HepG2 (cell line): ENCODE results near the gene FGF19. TPM values are rescaled to one million over a fixed set of nuclear protein-coding genes. Genes with fewer than 3 reads are reported as not detected.
A peak's percentile ranks its signal among the peaks of the same experiment; 100 is the strongest.

Source experiments
- AGO1 ChIP-seq: fragments of 200-400 bp; formaldehyde crosslinking; IDR thresholded peaks from 2 replicates; pipeline ENCODE4 v1.6.1; 2017; ENCODE audit warnings: mild to moderate bottlenecking, low read depth, low read length, moderate library complexity; ENCODE audit not compliant: poor library complexity, severe bottlenecking
- DNMT1 ChIP-seq: sonication (generic); formaldehyde crosslinking; IDR thresholded peaks from 2 replicates; pipeline ENCODE4 v1.5.1; 2020; ENCODE audit warnings: mild to moderate bottlenecking, missing genetic modification reagents
- DRAP1 ChIP-seq: IDR thresholded peaks from 2 replicates; pipeline ENCODE4 v1.6.1; 2016; ENCODE audit warnings: missing genetic modification reagents, missing compliant biosample characterization
- FOSL2 ChIP-seq: sonication (generic); formaldehyde crosslinking; IDR thresholded peaks from 2 replicates; pipeline ENCODE4 v1.4.0; 2020; ENCODE audit warnings: missing genetic modification reagents
- FOXO1 ChIP-seq: sonication (generic); formaldehyde crosslinking; IDR thresholded peaks from 2 replicates; pipeline ENCODE4 v1.4.0; 2020; ENCODE audit warnings: missing genetic modification reagents
- GPN1 ChIP-seq: sonication (generic); formaldehyde crosslinking; IDR thresholded peaks from 2 replicates; pipeline ENCODE4 v1.5.1; 2020; ENCODE audit warnings: missing genetic modification reagents, borderline replicate concordance
- HBP1 ChIP-seq: IDR thresholded peaks from 2 replicates; pipeline ENCODE4 v1.6.1; 2016; ENCODE audit warnings: low read depth, control low read depth
- KMT2B ChIP-seq: IDR thresholded peaks from 2 replicates; pipeline ENCODE4 v1.6.1; 2016; ENCODE audit warnings: missing genetic modification reagents, missing compliant biosample characterization
- MBNL3 ChIP-seq: fragments of 250-450 bp; sonication (Bioruptor Pico); conservative IDR thresholded peaks from 2 replicates; pipeline ENCODE4 v1.8.0; 2022; ENCODE audit warnings: mild to moderate bottlenecking, inconsistent platforms
- PRMT3 ChIP-seq: sonication (generic); formaldehyde crosslinking; IDR thresholded peaks from 2 replicates; pipeline ENCODE4 v1.8.1; 2022; ENCODE audit warnings: low read depth, mild to moderate bottlenecking, moderate library complexity, missing genetic modification reagents, borderline replicate concordance
- ZNF17 ChIP-seq: sonication (generic); formaldehyde crosslinking; IDR thresholded peaks from 2 replicates; pipeline ENCODE4 v1.5.0; 2020; ENCODE audit warnings: mild to moderate bottlenecking, missing genetic modification reagents
- ZNF224 ChIP-seq: sonication (generic); formaldehyde crosslinking; IDR thresholded peaks from 2 replicates; pipeline ENCODE4 v1.5.0; 2020; ENCODE audit warnings: mild to moderate bottlenecking, missing genetic modification reagents
- ZNF318 ChIP-seq: sonication (generic); formaldehyde crosslinking; IDR thresholded peaks from 2 replicates; pipeline ENCODE4 v1.4.0; 2020; ENCODE audit warnings: mild to moderate bottlenecking, missing genetic modification reagents
- ZNF331 ChIP-seq: sonication (generic); formaldehyde crosslinking; IDR thresholded peaks from 2 replicates; pipeline ENCODE4 v1.4.0; 2020; ENCODE audit warnings: missing genetic modification reagents
- ZNF562 ChIP-seq: sonication (generic); formaldehyde crosslinking; IDR thresholded peaks from 2 replicates; pipeline ENCODE4 v1.8.0; 2022; ENCODE audit warnings: missing genetic modification reagents, borderline replicate concordance
- ZNF563 ChIP-seq: sonication (generic); formaldehyde crosslinking; IDR thresholded peaks from 2 replicates; pipeline ENCODE4 v1.8.0; 2022; ENCODE audit warnings: mild to moderate bottlenecking, moderate library complexity, missing genetic modification reagents
- ZNF644 ChIP-seq: IDR thresholded peaks from 2 replicates; pipeline ENCODE4 v1.6.1; 2016; ENCODE audit warnings: low read depth
- ZNF674 ChIP-seq: sonication (generic); formaldehyde crosslinking; IDR thresholded peaks from 2 replicates; pipeline ENCODE4 v1.5.0; 2020; ENCODE audit warnings: low read depth, mild to moderate bottlenecking, missing genetic modification reagents
- polyA plus RNA-seq, 8 experiments: library from polyadenylated mRNA; depleted of rRNA in 3 of 8; stranded (reverse) in 7 of 8; unstranded in 1 of 8; fragments of >200 nt; fragmentation: Illumina TruSeq in 4 of 8; extraction: Trizol in 4 of 8; gene quantifications; 2 replicates each; pipeline versions ENCODE4 v1.2.1 to v1.2.3, GENCODE V29; 2011 to 2016; ENCODE audit warnings: low read depth in 4 of 8, missing spikeins in 1 of 8, mixed read lengths in 1 of 8; ENCODE audit not compliant: insufficient read depth in 1 of 8
- total RNA-seq, 5 experiments: library from RNA; depleted of rRNA; stranded (reverse); fragments of >200 nt; fragmentation: Illumina TruSeq; extraction: Trizol; gene quantifications; 2 replicates each; pipeline ENCODE4 v1.2.3, GENCODE V29; 2016; ENCODE audit warnings: low read depth in 1 of 5
- TF ChIP-seq, protein P1 (sequence below): sonication (generic); formaldehyde crosslinking; IDR thresholded peaks from 2 replicates; pipeline ENCODE4 v1.4.0; 2020; ENCODE audit warnings: missing genetic modification reagents
- TF ChIP-seq, protein P2 (sequence below): sonication (generic); formaldehyde crosslinking; IDR thresholded peaks from 2 replicates; pipeline ENCODE4 v1.4.0; 2020; ENCODE audit warnings: mild to moderate bottlenecking, missing genetic modification reagents

Gene FGF19
- total and polyA plus RNA-seq, 2 of the 13 experiments (the other 11 are each of a cell fraction or from before 2014, with no cell fraction given), result 0.07 TPM; not detected in 1

- no peak for TF ChIP-seq ZNF318 (CRISPR knock-in tag)
- no peak for TF ChIP-seq HBP1 (CRISPR knock-in tag)
- no peak for TF ChIP-seq ZNF562 (CRISPR knock-in tag)
- no peak for TF ChIP-seq MBNL3
- TF ChIP-seq ZNF17 (CRISPR knock-in tag), result no peak
- 0 out of 2 replicates have a peak, but pooled peaks have one; percentile 26 for TF ChIP-seq DRAP1 (CRISPR knock-in tag)
- TF ChIP-seq, protein P1, sequence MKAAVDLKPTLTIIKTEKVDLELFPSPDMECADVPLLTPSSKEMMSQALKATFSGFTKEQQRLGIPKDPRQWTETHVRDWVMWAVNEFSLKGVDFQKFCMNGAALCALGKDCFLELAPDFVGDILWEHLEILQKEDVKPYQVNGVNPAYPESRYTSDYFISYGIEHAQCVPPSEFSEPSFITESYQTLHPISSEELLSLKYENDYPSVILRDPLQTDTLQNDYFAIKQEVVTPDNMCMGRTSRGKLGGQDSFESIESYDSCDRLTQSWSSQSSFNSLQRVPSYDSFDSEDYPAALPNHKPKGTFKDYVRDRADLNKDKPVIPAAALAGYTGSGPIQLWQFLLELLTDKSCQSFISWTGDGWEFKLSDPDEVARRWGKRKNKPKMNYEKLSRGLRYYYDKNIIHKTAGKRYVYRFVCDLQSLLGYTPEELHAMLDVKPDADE, result no peak
- no peak for TF ChIP-seq DNMT1 (CRISPR knock-in tag)
- no peak for TF ChIP-seq AGO1
- no peak for TF ChIP-seq KMT2B (CRISPR knock-in tag)
- no peak for TF ChIP-seq PRMT3 (CRISPR knock-in tag)
- TF ChIP-seq ZNF224 (CRISPR knock-in tag), result no peak
- no peak for TF ChIP-seq ZNF674 (CRISPR knock-in tag)
- TF ChIP-seq FOXO1 (CRISPR knock-in tag), result peak; percentile 73; the same call in 1 of the 2 replicates
- TF ChIP-seq GPN1 (CRISPR knock-in tag), result no peak
- no peak for TF ChIP-seq ZNF331 (CRISPR knock-in tag)
- TF ChIP-seq FOSL2 (CRISPR knock-in tag), result peak; percentile 32; the same call in 1 of the 2 replicates
- TF ChIP-seq, protein P2, sequence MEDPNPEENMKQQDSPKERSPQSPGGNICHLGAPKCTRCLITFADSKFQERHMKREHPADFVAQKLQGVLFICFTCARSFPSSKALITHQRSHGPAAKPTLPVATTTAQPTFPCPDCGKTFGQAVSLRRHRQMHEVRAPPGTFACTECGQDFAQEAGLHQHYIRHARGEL (CRISPR knock-in tag), result no peak
- no peak for TF ChIP-seq ZNF563 (CRISPR knock-in tag)
- no peak for TF ChIP-seq ZNF644 (CRISPR knock-in tag)
Observed at GRCh38 chr11:69683764-69684333, 20.0 kb downstream of the FGF19 start (continued).
